ENCODE measurements around the gene HOXB3.

HOXB3 gene

GRCh38 chr17:48597778-48598631 lies 8.0 kb upstream of the HOXB3 start:
- no peak for DNase-seq (ENCODE audit: low read depth)

GRCh38 chr17:48597528-48597777 lies 7.4 kb upstream of the HOXB3 start:
- DNase-seq (ENCODE audit: low read depth) = no peak

- no peak for DNase-seq (ENCODE audit: low read depth)
Measured at GRCh38 chr17:48596735-48597527, 6.9 kb upstream of the HOXB3 start.

GRCh38 chr17:48596000-48596734 lies 6.1 kb upstream of the HOXB3 start:
- no peak for DNase-seq (ENCODE audit: low read depth)

- DNase-seq (ENCODE audit: low read depth) = no peak
Measured at GRCh38 chr17:48595278-48595999, 5.4 kb upstream of the HOXB3 start.

GRCh38 chr17:48594538-48595277 lies 4.7 kb upstream of the HOXB3 start:
- DNase-seq (ENCODE audit: low read depth) = no peak

GRCh38 chr17:48593840-48594537 lies 3.9 kb upstream of the HOXB3 start:
- DNase-seq (ENCODE audit: low read depth) = peak; percentile 79

GRCh38 chr17:48593126-48593829 lies 3.2 kb upstream of the HOXB3 start, which contains the start of gene HOXB5:
Gene HOXB5, minus strand, starts transcription at chr17:48593779. Its CDS starts 97 bp downstream, at chr17:48593682.
- DNase-seq (ENCODE audit: low read depth) = no peak

- DNase-seq (ENCODE audit: low read depth) = no peak
Measured at GRCh38 chr17:48592577-48592976, 2.5 kb upstream of the HOXB3 start.

GRCh38 chr17:48592057-48592514 lies 2.0 kb upstream of the HOXB3 start:
- DNase-seq (ENCODE audit: low read depth) = no peak

- DNase-seq (ENCODE audit: low read depth) = no peak
Measured at GRCh38 chr17:48591255-48592056, 1.4 kb upstream of the HOXB3 start.

GRCh38 chr17:48590607-48591161 lies 643 bp upstream of the HOXB3 start:
- no peak for DNase-seq (ENCODE audit: low read depth)

- no peak for DNase-seq (ENCODE audit: low read depth)
Measured at GRCh38 chr17:48589060-48589830, 796 bp downstream of the HOXB3 start.

- DNase-seq (ENCODE audit: low read depth) = no peak
Measured at GRCh38 chr17:48588528-48588927, 1.5 kb downstream of the HOXB3 start.

GRCh38 chr17:48588074-48588415 lies 2.0 kb downstream of the HOXB3 start:
- no peak for DNase-seq (ENCODE audit: low read depth)

GRCh38 chr17:48587276-48588073 lies 2.6 kb downstream of the HOXB3 start:
- no peak for DNase-seq (ENCODE audit: low read depth)

Data from activated T-cell treated with anti-CD3 and anti-CD28 coated beads for 1 hour (primary cell).